PC-3 (cell line): ENCODE results near the gene FBXO38. TPM values are rescaled to one million over a fixed set of nuclear protein-coding genes. Genes with fewer than 3 reads are reported as not detected.

ENCODE experiments used
- ATAC-seq: fragments of 200-7000 bp; cut with Tn5 transposase; 2 replicates; pipeline ENCODE4 v1.9.1; 2020; ENCODE audit warnings: mild to moderate bottlenecking, moderate library complexity
- BruUV-seq: library from RNA; stranded (reverse); fragments of 400-500 nt; replicated peaks from 2 replicates; lab custom pipeline; 2021; lab: Mats Ljungman, UMichigan
- CTCF ChIA-PET: fragments of 300-600 bp; sonication (Branson Sonifier 250); formaldehyde crosslinking; loops from one replicate; lab custom pipeline; 2022; ENCODE audit warnings: antibody characterized with exemption; lab: Charles Lee
- POLR2A ChIA-PET: fragments of 300-600 bp; sonication (Branson Sonifier 250); formaldehyde crosslinking; loops from one replicate; lab custom pipeline; 2022; ENCODE audit warnings: antibody characterized with exemption; ENCODE audit not compliant: unreplicated experiment; lab: Charles Lee
- DNase-seq: peaks from one replicate; pipeline ENCODE4 v3.0.0-alpha.2; 2015
- H2AFZ ChIP-seq: fragments of 300-600 bp; sonication (generic); 2 replicates; pipeline ENCODE4 v1.6.0; 2016; ENCODE audit warnings: antibody characterized with exemption, low read length
- H3F3A ChIP-seq: fragments of 300-600 bp; sonication (generic); one replicate; pipeline ENCODE4 v1.6.0; 2017; ENCODE audit warnings: antibody characterized with exemption, low read length, control low read depth, mild to moderate bottlenecking; ENCODE audit not compliant: unreplicated experiment
- H3K27ac ChIP-seq: fragments of 300-600 bp; sonication (generic); 2 replicates; pipeline ENCODE4 v1.5.1; 2016; ENCODE audit warnings: mild to moderate bottlenecking, low read length
- H3K27me3 ChIP-seq: fragments of 300-600 bp; sonication (generic); 2 replicates; pipeline ENCODE4 v1.6.1; 2016; ENCODE audit warnings: low read length, mixed read lengths
- H3K36me3 ChIP-seq: fragments of 300-600 bp; sonication (generic); 2 replicates; pipeline ENCODE4 v1.6.1; 2016; ENCODE audit warnings: low read depth, mixed run types, low read length, mixed read lengths
- H3K4me1 ChIP-seq: fragments of 300-600 bp; sonication (generic); 2 replicates; pipeline ENCODE4 v1.5.1; 2016; ENCODE audit warnings: low read length; ENCODE audit not compliant: insufficient read depth
- H3K4me2 ChIP-seq: fragments of 300-600 bp; sonication (generic); 2 replicates; pipeline ENCODE4 v1.6.0; 2016; ENCODE audit warnings: low read length
- H3K4me3 ChIP-seq: fragments of 300-600 bp; sonication (generic); 2 replicates; pipeline ENCODE4 v1.5.1; 2016; ENCODE audit warnings: mild to moderate bottlenecking, low read length, mixed read lengths
- H3K79me2 ChIP-seq: fragments of 300-600 bp; sonication (generic); 2 replicates; pipeline ENCODE4 v1.6.1; 2017; ENCODE audit warnings: low read length, mixed read lengths
- H3K9ac ChIP-seq: fragments of 300-600 bp; sonication (generic); 2 replicates; pipeline ENCODE4 v1.6.0; 2016; ENCODE audit warnings: mild to moderate bottlenecking, low read length
- H3K9me2 ChIP-seq: fragments of 300-600 bp; sonication (generic); replicated peaks from 2 replicates; pipeline ENCODE4 v1.6.1; 2016; ENCODE audit warnings: mixed run types, low read length, mixed read lengths
- H3K9me3 ChIP-seq: fragments of 300-600 bp; sonication (generic); 2 replicates; pipeline ENCODE4 v1.6.1; 2016; ENCODE audit warnings: low read length, mixed read lengths
- H4K20me1 ChIP-seq: fragments of 300-600 bp; sonication (generic); 2 replicates; pipeline ENCODE4 v1.6.1; 2016; ENCODE audit warnings: low read length, mixed read lengths
- EZH2 ChIP-seq: fragments of 300-600 bp; sonication (generic); IDR thresholded peaks from one replicate; pipeline ENCODE4 v1.6.1; 2017; ENCODE audit warnings: antibody characterized with exemption, mild to moderate bottlenecking, low read length; ENCODE audit not compliant: unreplicated experiment
- EZH2phosphoT487 ChIP-seq: fragments of 300-600 bp; sonication (generic); IDR thresholded peaks from 2 replicates; pipeline ENCODE4 v1.6.1; 2018; ENCODE audit warnings: mild to moderate bottlenecking, antibody characterized with exemption, low read length, borderline replicate concordance
- intact Hi-C: fragments of 100-400 bp; cut with micrococcal nuclease; formaldehyde crosslinking; loops from 2 replicates; pipeline ENCODE4 v1.9.0; 2023
- total RNA-seq: library from RNA; depleted of rRNA; stranded (reverse); fragments of >200 nt; gene quantifications from 2 replicates; pipeline ENCODE4 v1.2.3, GENCODE V29; 2014
- TF ChIP-seq, protein P1 (sequence below): fragments of 300-600 bp; sonication (generic); conservative IDR thresholded peaks from 2 replicates; pipeline ENCODE4 v1.5.1; 2017; ENCODE audit warnings: antibody characterized with exemption, low read depth, mild to moderate bottlenecking, low read length

The FBXO38 gene
- total RNA-seq, 1 experiment from 2014 or later: 42.7 TPM

- no peak; the same call in 1 of the 2 replicates for ATAC-seq
- Histone ChIP-seq H3K9ac (no peak overlapping the region), H2AFZ (no peak overlapping the region), H3F3A (no peaks in the 10 kb centered on the region), H3K4me2 (no peak overlapping the region), H3K4me3 (no peak overlapping the region), H3K36me3 (peaks cover 16% of the 10 kb centered on the region), H4K20me1 (no peaks in the 10 kb centered on the region), H3K9me3 (no peaks in the 10 kb centered on the region), H3K9me2 (no peaks in the 10 kb centered on the region), H3K27me3 (no peaks in the 10 kb centered on the region), H3K27ac (no peak overlapping the region), H3K4me1 (no peaks in the 10 kb centered on the region), H3K79me2 (no peaks in the 10 kb centered on the region)
- ChIA-PET POLR2A (no interaction called here), CTCF (no interaction called here)
- no peak for DNase-seq
- no peak for TF ChIP-seq EZH2
- no peak for TF ChIP-seq EZH2phosphoT487
- TF ChIP-seq, protein P1, sequence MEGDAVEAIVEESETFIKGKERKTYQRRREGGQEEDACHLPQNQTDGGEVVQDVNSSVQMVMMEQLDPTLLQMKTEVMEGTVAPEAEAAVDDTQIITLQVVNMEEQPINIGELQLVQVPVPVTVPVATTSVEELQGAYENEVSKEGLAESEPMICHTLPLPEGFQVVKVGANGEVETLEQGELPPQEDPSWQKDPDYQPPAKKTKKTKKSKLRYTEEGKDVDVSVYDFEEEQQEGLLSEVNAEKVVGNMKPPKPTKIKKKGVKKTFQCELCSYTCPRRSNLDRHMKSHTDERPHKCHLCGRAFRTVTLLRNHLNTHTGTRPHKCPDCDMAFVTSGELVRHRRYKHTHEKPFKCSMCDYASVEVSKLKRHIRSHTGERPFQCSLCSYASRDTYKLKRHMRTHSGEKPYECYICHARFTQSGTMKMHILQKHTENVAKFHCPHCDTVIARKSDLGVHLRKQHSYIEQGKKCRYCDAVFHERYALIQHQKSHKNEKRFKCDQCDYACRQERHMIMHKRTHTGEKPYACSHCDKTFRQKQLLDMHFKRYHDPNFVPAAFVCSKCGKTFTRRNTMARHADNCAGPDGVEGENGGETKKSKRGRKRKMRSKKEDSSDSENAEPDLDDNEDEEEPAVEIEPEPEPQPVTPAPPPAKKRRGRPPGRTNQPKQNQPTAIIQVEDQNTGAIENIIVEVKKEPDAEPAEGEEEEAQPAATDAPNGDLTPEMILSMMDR: no peak
- no TSS peak for BruUV-seq
- intact Hi-C loops: no loop called here
Measured at GRCh38 chr5:148436029-148436428, 52.3 kb downstream of the FBXO38 start.

- no peak overlapping the region for H2AFZ ChIP-seq
- H3K9ac ChIP-seq: no peak overlapping the region
- BruUV-seq: no TSS peak
- H3K27me3 ChIP-seq: no peaks in the 10 kb centered on the region
- no peaks in the 10 kb centered on the region for H3K9me2 ChIP-seq
- H3F3A ChIP-seq: no peaks in the 10 kb centered on the region
- H3K4me1 ChIP-seq: no peaks in the 10 kb centered on the region
- ATAC-seq (no peak), DNase-seq (no peak)
- H3K36me3 ChIP-seq: peaks cover 22% of the 10 kb centered on the region
- no peaks in the 10 kb centered on the region for H3K9me3 ChIP-seq
- H3K4me3 ChIP-seq: no peak overlapping the region
- H4K20me1 ChIP-seq: no peaks in the 10 kb centered on the region
- no peak for TF ChIP-seq EZH2phosphoT487
- TF ChIP-seq, protein P1: no peak
- no peak for TF ChIP-seq EZH2
- CTCF ChIA-PET: no interaction called here
- H3K4me2 ChIP-seq: no peak overlapping the region
- H3K79me2 ChIP-seq: no peaks in the 10 kb centered on the region
- POLR2A ChIA-PET: interaction anchor here (0.6 kb wide), 1 partner anchor 1196 kb away, joined by 3 read pairs; no protein-coding TSS in a partner anchor
- intact Hi-C loops: no loop called here
- H3K27ac ChIP-seq: no peak overlapping the region
Measured at GRCh38 chr5:148437249-148437648, 53.5 kb downstream of the FBXO38 start.

DNA sequence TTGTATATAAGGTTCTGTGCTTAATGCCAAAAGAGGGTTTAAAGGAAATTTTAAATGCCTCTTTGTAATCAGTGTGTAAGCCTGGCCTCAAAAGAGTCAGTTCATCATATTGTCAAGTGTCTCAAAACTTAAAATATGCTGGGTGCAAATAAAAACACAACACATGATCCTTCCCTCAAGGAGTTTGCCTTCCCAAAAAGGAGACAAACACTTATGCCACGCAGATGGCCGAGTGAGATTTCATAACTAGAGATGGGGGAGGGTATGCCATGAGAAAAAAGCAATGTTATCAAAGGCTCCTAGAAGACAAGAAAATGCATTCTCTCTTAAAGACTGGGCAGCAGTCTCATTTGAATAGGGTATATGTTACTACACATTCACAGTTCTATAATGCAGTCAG, 55.2 kb downstream of the FBXO38 start:
- no peaks in the 10 kb centered on the region for H3K27me3 ChIP-seq
- no TSS peak for BruUV-seq
- TF ChIP-seq, protein P1: no peak
- TF ChIP-seq EZH2phosphoT487: no peak
- H3K79me2 ChIP-seq: no peaks in the 10 kb centered on the region
- no peak overlapping the region for H3K27ac ChIP-seq
- ATAC-seq (no peak), DNase-seq (no peak)
- intact Hi-C loops: no loop called here
- no peak overlapping the region for H3K4me2 ChIP-seq
- ChIA-PET CTCF (no interaction called here), POLR2A (no interaction called here)
- H3K9ac ChIP-seq: no peak overlapping the region
- no peak overlapping the region for H2AFZ ChIP-seq
- peaks cover 16% of the 10 kb centered on the region for H3K36me3 ChIP-seq
- H3K4me3 ChIP-seq: no peak overlapping the region
- no peaks in the 10 kb centered on the region for H3F3A ChIP-seq
- H3K9me2 ChIP-seq: no peaks in the 10 kb centered on the region
- H4K20me1 ChIP-seq: no peaks in the 10 kb centered on the region
- H3K9me3 ChIP-seq: no peaks in the 10 kb centered on the region
- no peaks in the 10 kb centered on the region for H3K4me1 ChIP-seq
